ENCODE measurements around the gene ZDHHC5. TPM values are rescaled to one million over a fixed set of nuclear protein-coding genes. Genes with fewer than 3 reads are reported as not detected.

Gene ZDHHC5
- total RNA-seq, 1 donor from 2014 or later = 89.8 TPM

- Histone ChIP-seq H3K4me1 (ENCODE audit: insufficient read depth, low read length) (peaks cover 27% of the 10 kb centered on the region), H3K27me3 (ENCODE audit: insufficient read depth, low read length) (no peaks in the 10 kb centered on the region), H3K27ac (ENCODE audit: low read depth, low read length) (peak overlapping the region; percentile 22), H2AFZ (ENCODE audit: low read depth, low read length) (no peak overlapping the region), H4K20me1 (ENCODE audit: insufficient read depth, low read length) (peaks cover 58% of the 10 kb centered on the region), H3K4me2 (ENCODE audit: low read length) (peak overlapping the region; percentile 100), H3K4me3 (ENCODE audit: insufficient read depth, low read depth, low read length) (peak overlapping the region; percentile 94), H3K36me3 (ENCODE audit: insufficient read depth, low read length) (no peaks in the 10 kb centered on the region), H3K9me3 (ENCODE audit: insufficient read depth, low read depth, low read length) (no peaks in the 10 kb centered on the region), H3K79me2 (ENCODE audit: insufficient read depth, low read length) (peaks cover 40% of the 10 kb centered on the region), H3K9ac (ENCODE audit: low read length) (peak overlapping the region; percentile 93)
- no peak for FAIRE-seq
- TF ChIP-seq CTCF (IDR thresholded peaks at IDR 0.05; ENCODE audit: insufficient read depth, low read depth, low read length) (no peak), EZH2 (IDR thresholded peaks at IDR 0.05; ENCODE audit: insufficient read depth, low read length) (no peak)
- Mint-ChIP-seq H3K36me3 (ENCODE audit: low read depth, unreplicated experiment) (no peaks in the 10 kb centered on the region), H3K4me1 (ENCODE audit: low read depth, unreplicated experiment) (peaks cover 36% of the 10 kb centered on the region), H3K9me3 (ENCODE audit: unreplicated experiment) (no peaks in the 10 kb centered on the region), H3K4me3 (ENCODE audit: unreplicated experiment) (peak overlapping the region; percentile 95), H3K27me3 (ENCODE audit: low read depth, unreplicated experiment) (no peaks in the 10 kb centered on the region), H3K27ac (ENCODE audit: unreplicated experiment) (peak overlapping the region; percentile 75)
- no peak for DNase-seq (ENCODE audit: low read depth)
Observed at GRCh38 chr11:57640068-57640800, 27.7 kb upstream of the ZDHHC5 start.

GRCh38 chr11:57641011-57641807 is 26.7 kb upstream of the ZDHHC5 start:
- no peaks in the 10 kb centered on the region for H3K27me3 Mint-ChIP-seq (ENCODE audit: low read depth, unreplicated experiment)
- Histone ChIP-seq H3K79me2 (ENCODE audit: insufficient read depth, low read length) (peaks cover 40% of the 10 kb centered on the region), H3K27me3 (ENCODE audit: insufficient read depth, low read length) (peaks cover 9% of the 10 kb centered on the region), H3K9ac (ENCODE audit: low read length) (peak overlapping the region; percentile 93), H3K36me3 (ENCODE audit: insufficient read depth, low read length) (no peaks in the 10 kb centered on the region), H2AFZ (ENCODE audit: low read depth, low read length) (no peak overlapping the region), H3K4me1 (ENCODE audit: insufficient read depth, low read length) (peaks cover 27% of the 10 kb centered on the region), H3K27ac (ENCODE audit: low read depth, low read length) (no peak overlapping the region), H4K20me1 (ENCODE audit: insufficient read depth, low read length) (peaks cover 68% of the 10 kb centered on the region), H3K9me3 (ENCODE audit: insufficient read depth, low read depth, low read length) (no peaks in the 10 kb centered on the region), H3K4me2 (ENCODE audit: low read length) (peak overlapping the region; percentile 100), H3K4me3 (ENCODE audit: insufficient read depth, low read depth, low read length) (no peak overlapping the region)
- FAIRE-seq = peak; percentile 70
- H3K4me3 Mint-ChIP-seq (ENCODE audit: unreplicated experiment) = peak overlapping the region; percentile 95
- H3K9me3 Mint-ChIP-seq (ENCODE audit: unreplicated experiment) = no peaks in the 10 kb centered on the region
- TF ChIP-seq EZH2 (IDR thresholded peaks at IDR 0.05; ENCODE audit: insufficient read depth, low read length) (no peak), CTCF (IDR thresholded peaks at IDR 0.05; ENCODE audit: insufficient read depth, low read depth, low read length) (peak; percentile 43)
- no peaks in the 10 kb centered on the region for H3K36me3 Mint-ChIP-seq (ENCODE audit: low read depth, unreplicated experiment)
- H3K4me1 Mint-ChIP-seq (ENCODE audit: low read depth, unreplicated experiment) = peaks cover 41% of the 10 kb centered on the region
- DNase-seq (ENCODE audit: low read depth) = no peak
- peak overlapping the region; percentile 75 for H3K27ac Mint-ChIP-seq (ENCODE audit: unreplicated experiment)

Data from astrocyte (in vitro differentiated cells and primary cell).